B cell (primary cell): Measurements from ENCODE around the gene ADGRE1. TPM values are rescaled to one million over a fixed set of nuclear protein-coding genes. Genes with fewer than 3 reads are reported as not detected.

ENCODE experiments used
- ATAC-seq: fragments of 200-7000 bp; cut with Tn5 transposase; one replicate; pipeline ENCODE4 v1.10.0; 2021; ENCODE audit warnings: low read depth, mild to moderate bottlenecking, moderate number of reproducible peaks, moderate library complexity
- CTCF ChIA-PET: fragments of 350-600 bp; sonication (Branson Sonifier 250); formaldehyde crosslinking; loops from one replicate; lab custom pipeline; 2021; ENCODE audit warnings: antibody characterized with exemption, inconsistent platforms; lab: Charles Lee
- POLR2A ChIA-PET: fragments of 350-600 bp; sonication (Branson Sonifier 250); formaldehyde crosslinking; loops from one replicate; lab custom pipeline; 2021; ENCODE audit warnings: antibody characterized with exemption; lab: Charles Lee
- DNase-seq: peaks from one replicate; pipeline ENCODE4 v3.0.0; 2013
- H2AFZ ChIP-seq: 2 replicates; pipeline ENCODE4 v1.6.1; 2012; ENCODE audit warnings: mild to moderate bottlenecking, low read depth, low read length; ENCODE audit not compliant: insufficient read depth, poor library complexity, severe bottlenecking
- H3K27ac ChIP-seq, 2 donors: 1 replicate in 1 of 2; 2 replicates in 1 of 2; pipeline ENCODE4 v1.5.1; 2012 to 2013; ENCODE audit warnings: low read length in 2 of 2, mild to moderate bottlenecking in 2 of 2, moderate library complexity in 1 of 2
- H3K27me3 ChIP-seq, 4 experiments: fragments of 200-600 bp in 1 of 4; sonication (generic) in 1 of 4; replicated peaks in 1 of 4; 1 replicate in 2 of 4; 2 replicates in 2 of 4; pipeline versions ENCODE4 v1.6.1 to v1.7.0; 2013 to 2016; ENCODE audit warnings: low read length in 3 of 4, mild to moderate bottlenecking in 2 of 4, mixed read lengths in 1 of 4, moderate library complexity in 1 of 4; ENCODE audit not compliant: insufficient read depth in 4 of 4, control insufficient read depth in 3 of 4; ENCODE audit errors: control extremely low read depth in 1 of 4
- H3K36me3 ChIP-seq, 2 experiments: replicated peaks in 1 of 2; 1 replicate in 1 of 2; 2 replicates in 1 of 2; pipeline versions ENCODE4 v1.6.1 to v1.7.1; 2013; ENCODE audit warnings: low read length in 1 of 2; ENCODE audit not compliant: insufficient read depth in 2 of 2, control insufficient read depth in 1 of 2; ENCODE audit errors: control extremely low read depth in 1 of 2, extremely low read depth in 1 of 2
- H3K4me1 ChIP-seq, 2 donors: fragments of 200-600 bp in 1 of 2; sonication (generic) in 1 of 2; 1 replicate in 1 of 2; 2 replicates in 1 of 2; pipeline versions ENCODE4 v1.5.1 to v1.6.1; 2013 to 2017; ENCODE audit warnings: low read length in 2 of 2; ENCODE audit not compliant: control insufficient read depth in 2 of 2, insufficient read depth in 2 of 2
- H3K4me2 ChIP-seq: replicated peaks from 2 replicates; pipeline ENCODE3; 2012; ENCODE audit warnings: mild to moderate bottlenecking, low read depth, low read length; ENCODE audit not compliant: poor library complexity, severe bottlenecking
- H3K4me3 ChIP-seq, 5 experiments: fragments of 200-600 bp in 1 of 5; sonication (generic) in 1 of 5; 1 replicate in 3 of 5; 2 replicates in 2 of 5; pipeline versions ENCODE4 v1.5.1 to v1.7.0; 2011 to 2016; ENCODE audit warnings: low read length in 4 of 5, mild to moderate bottlenecking in 4 of 5, low read depth in 2 of 5, control low read depth in 1 of 5, moderate library complexity in 1 of 5; ENCODE audit not compliant: insufficient read depth in 1 of 5; ENCODE audit errors: control extremely low read depth in 1 of 5, extremely low read depth in 1 of 5
- H3K79me2 ChIP-seq: fragments of 200-600 bp; sonication (generic); one replicate; pipeline ENCODE4 v1.6.0; 2016; ENCODE audit warnings: low read length; ENCODE audit not compliant: control insufficient read depth, insufficient read depth
- H3K9ac ChIP-seq: fragments of 200-600 bp; sonication (generic); 2 replicates; pipeline ENCODE4 v1.6.1; 2017; ENCODE audit warnings: mild to moderate bottlenecking, low read length, moderate library complexity
- H3K9me3 ChIP-seq, 3 donors: one replicate each; pipeline versions ENCODE4 v1.6.1 to v1.7.1; 2013; ENCODE audit warnings: low read length in 2 of 3; ENCODE audit not compliant: control insufficient read depth in 2 of 3, insufficient read depth in 1 of 3; ENCODE audit errors: control extremely low read depth in 1 of 3
- H4K20me1 ChIP-seq: 2 replicates; pipeline ENCODE4 v1.6.0; 2012; ENCODE audit warnings: mild to moderate bottlenecking, low read length; ENCODE audit not compliant: insufficient read depth, control insufficient read depth, poor library complexity, severe bottlenecking
- H3K27ac Mint-ChIP-seq: one replicate; pipeline ENCODE4 v1.8.0; 2021; ENCODE audit warnings: mixed read lengths
- H3K27me3 Mint-ChIP-seq: one replicate; pipeline ENCODE4 v1.8.0; 2021; ENCODE audit warnings: mixed read lengths
- H3K4me1 Mint-ChIP-seq: one replicate; pipeline ENCODE4 v1.8.0; 2021; ENCODE audit warnings: mixed read lengths
- H3K4me3 Mint-ChIP-seq: one replicate; pipeline ENCODE4 v1.8.0; 2021; ENCODE audit warnings: mixed read lengths
- H3K9me3 Mint-ChIP-seq: one replicate; pipeline ENCODE4 v1.8.0; 2022; ENCODE audit warnings: mixed read lengths; ENCODE audit not compliant: insufficient read depth
- CTCF ChIP-seq: fragments of 200-600 bp; IDR thresholded peaks from one replicate; pipeline ENCODE4 v1.8.0; 2022; ENCODE audit warnings: antibody characterized with exemption, mild to moderate bottlenecking
- EZH2 ChIP-seq: IDR thresholded peaks from 2 replicates; pipeline ENCODE4 v1.6.1; 2012; ENCODE audit warnings: borderline replicate concordance, low read depth, mild to moderate bottlenecking, moderate library complexity, low read length; ENCODE audit not compliant: insufficient read depth, poor library complexity, severe bottlenecking
- WGBS: methylation state at CpG from one replicate; pipeline ENCODE4 v1.1.5; 2013; ENCODE audit warnings: missing lambda C conversion rate; ENCODE audit not compliant: insufficient coverage; 5-methylcytosine and 5-hydroxymethylcytosine counted together
- intact Hi-C: fragments of 100-400 bp; cut with micrococcal nuclease; formaldehyde crosslinking; loops from one replicate; pipeline ENCODE4 v1.10.0; 2022
- polyA minus RNA-seq: library from RNA; depleted of rRNA, polyadenylated mRNA; stranded (reverse); fragments of >200 nt; gene quantifications from 2 replicates; pipeline ENCODE4 v1.2.3, GENCODE V29; 2012
- polyA plus RNA-seq: library from polyadenylated mRNA; depleted of rRNA; stranded (reverse); fragments of >200 nt; gene quantifications from 2 replicates; pipeline ENCODE4 v1.2.3, GENCODE V29; 2012
- total RNA-seq, 2 donors: library from RNA; stranded (reverse); fragments of 120-200 nt in 1 of 2; gene quantifications; 1 replicate in 1 of 2; 2 replicates in 1 of 2; pipeline versions ENCODE4 v1.2.3 to v1.2.4, GENCODE V29; 2013 to 2022

The ADGRE1 gene
- total RNA-seq = 0.24 TPM in 1 of 2 replicates, not detected in the other
- 1.2 TPM for total RNA-seq (2013)
- 0.21 and 0.33 TPM in 2 replicates for polyA plus RNA-seq
- 0.57 and 0.60 TPM in 2 replicates for polyA minus RNA-seq

- no peak within 1 kb of the TSS for H3K4me3 Mint-ChIP-seq
Observed at GRCh38 chr19:6887316-6887715, at the start of gene ADGRE1. Gene ADGRE1, plus strand, starts transcription at chr19:6887579. Its CDS starts 30 bp downstream, at chr19:6887609.

More at GRCh38 chr19:6887316-6887715, at the start of gene ADGRE1:
- Histone ChIP-seq H3K9me3 (peaks cover 0 to 7% (median 2%) of the 10 kb centered on the region in 3 donors), H4K20me1 (no peaks in the 10 kb centered on the region), H2AFZ (no peak within 1 kb of the TSS), H3K4me3 (no peak within 1 kb of the TSS), H3K36me3 (no peaks in the 10 kb centered on the region), H3K27ac (no peak within 1 kb of the TSS), H3K79me2 (no peaks in the 10 kb centered on the region), H3K27me3 (peaks cover 0 to 5% (median 2%) of the 10 kb centered on the region in 4 experiments), H3K4me2 (no peak within 1 kb of the TSS), H3K9ac (no peak within 1 kb of the TSS), H3K4me1 (peaks cover 8 to 12% of the 10 kb centered on the region in 2 donors)
- TF ChIP-seq CTCF = no peak
- TF ChIP-seq EZH2 = no peak
- ChIA-PET POLR2A (no interaction called here), CTCF (interaction anchor here (0.6 to 2.0 kb wide), 2 partner anchors 23 to 151 kb away, joined by 3 to 4 read pairs; no protein-coding TSS in a partner anchor)
- Mint-ChIP-seq H3K27me3 (peaks cover 18% of the 10 kb centered on the region), H3K9me3 (peaks cover 7% of the 10 kb centered on the region), H3K4me1 (peaks cover 14% of the 10 kb centered on the region), H3K27ac (no peak within 1 kb of the TSS)
- ATAC-seq (no peak), DNase-seq (no peak)
- WGBS = 100% methylated on average over 1 of the region's 4 CpGs
- intact Hi-C loops = no loop called here
